ENCODE measurements around the gene EDC4. TPM values are rescaled to one million over a fixed set of nuclear protein-coding genes. Genes with fewer than 3 reads are reported as not detected.
"Not testable (repeated sequence)": the region's sequence is repeated elsewhere in the genome, so short reads cannot be mapped to it uniquely, and the experiment has no call there.

Gene EDC4
- polyA plus RNA-seq, 3 donors: 82.0 to 85.6 (median 83.2) TPM

- DNase-seq (ENCODE audit: low read depth in 3 of 3, low spot score in 2 of 3): peak in 1 of 3 donors; percentile 35
Measured at GRCh38 chr16:67847064-67847861, 25.6 kb upstream of the EDC4 start, which contains the start of gene CENPT. Gene CENPT, minus strand, starts transcription at chr16:67847693. Its CDS starts 13,834 bp downstream, at chr16:67833859.

GRCh38 chr16:67848118-67848517, 24.7 kb upstream of the EDC4 start:
- no peak for DNase-seq (ENCODE audit: low read depth in 3 of 3, low spot score in 2 of 3)

- no peak for DNase-seq (ENCODE audit: low read depth in 3 of 3, low spot score in 2 of 3)
Measured at GRCh38 chr16:67853670-67854069, 19.2 kb upstream of the EDC4 start.

- no peak for DNase-seq (ENCODE audit: low read depth in 3 of 3, low spot score in 2 of 3)
Measured at GRCh38 chr16:67855789-67856188, 17.1 kb upstream of the EDC4 start.

- no peak for DNase-seq (ENCODE audit: low read depth in 3 of 3, low spot score in 2 of 3)
Measured at GRCh38 chr16:67856927-67857546, 15.8 kb upstream of the EDC4 start.

GRCh38 chr16:67857547-67858233, 15.2 kb upstream of the EDC4 start:
- DNase-seq (ENCODE audit: low read depth in 3 of 3, low spot score in 2 of 3): no peak

- no peak for DNase-seq (ENCODE audit: low read depth in 3 of 3, low spot score in 2 of 3)
Measured at GRCh38 chr16:67858500-67858899, 14.4 kb upstream of the EDC4 start.

GRCh38 chr16:67860589-67861398, 12.1 kb upstream of the EDC4 start:
- DNase-seq (ENCODE audit: low read depth in 3 of 3, low spot score in 2 of 3): no peak

GRCh38 chr16:67861877-67862276, 11.0 kb upstream of the EDC4 start:
- DNase-seq (ENCODE audit: low read depth in 3 of 3, low spot score in 2 of 3): no peak

GRCh38 chr16:67862623-67863583, 9.9 kb upstream of the EDC4 start:
- DNase-seq (ENCODE audit: low read depth in 3 of 3, low spot score in 2 of 3): no peak

- not testable (repeated sequence) for DNase-seq (ENCODE audit: low read depth in 3 of 3, low spot score in 2 of 3)
Measured at GRCh38 chr16:67864044-67864443, 8.8 kb upstream of the EDC4 start.

- DNase-seq (ENCODE audit: low read depth in 3 of 3, low spot score in 2 of 3): no peak
Measured at GRCh38 chr16:67864594-67864993, 8.3 kb upstream of the EDC4 start.

- DNase-seq (ENCODE audit: low read depth in 3 of 3, low spot score in 2 of 3): no peak
Measured at GRCh38 chr16:67865318-67865717, 7.5 kb upstream of the EDC4 start.

- no peak for DNase-seq (ENCODE audit: low read depth in 3 of 3, low spot score in 2 of 3)
Measured at GRCh38 chr16:67868290-67868689, 4.6 kb upstream of the EDC4 start.

- no peak for DNase-seq (ENCODE audit: low read depth in 3 of 3, low spot score in 2 of 3)
Measured at GRCh38 chr16:67869653-67870052, 3.2 kb upstream of the EDC4 start.

- DNase-seq (ENCODE audit: low read depth in 3 of 3, low spot score in 2 of 3): no peak
Measured at GRCh38 chr16:67871256-67871655, 1.6 kb upstream of the EDC4 start.

- no peak for DNase-seq (ENCODE audit: low read depth in 3 of 3, low spot score in 2 of 3)
Measured at GRCh38 chr16:67872131-67872630, 671 bp upstream of the EDC4 start.

GRCh38 chr16:67873435-67874370, 851 bp downstream of the EDC4 start:
- no peak for DNase-seq (ENCODE audit: low read depth in 3 of 3, low spot score in 2 of 3)
